Stimulated activated CD8-positive, alpha-beta memory T cell treated with anti-CD3 and anti-CD28 coated beads, Interleukin-15, amount 100 ng/mL, for 48 hours (primary cell): Measurements from ENCODE around the gene FRRS1L.
"Not testable (repeated sequence)": the region's sequence is repeated elsewhere in the genome, so short reads cannot be mapped to it uniquely, and the experiment has no call there.

Experiments used
- DNase-seq, 2 donors: peaks; one replicate each; pipeline ENCODE4 v3.0.0-alpha.2; 2020; ENCODE audit warnings: low read depth in 2 of 2

FRRS1L gene

GRCh38 chr9:109132567-109133021, 34.5 kb downstream of the FRRS1L start:
- no peak for DNase-seq

DNA sequence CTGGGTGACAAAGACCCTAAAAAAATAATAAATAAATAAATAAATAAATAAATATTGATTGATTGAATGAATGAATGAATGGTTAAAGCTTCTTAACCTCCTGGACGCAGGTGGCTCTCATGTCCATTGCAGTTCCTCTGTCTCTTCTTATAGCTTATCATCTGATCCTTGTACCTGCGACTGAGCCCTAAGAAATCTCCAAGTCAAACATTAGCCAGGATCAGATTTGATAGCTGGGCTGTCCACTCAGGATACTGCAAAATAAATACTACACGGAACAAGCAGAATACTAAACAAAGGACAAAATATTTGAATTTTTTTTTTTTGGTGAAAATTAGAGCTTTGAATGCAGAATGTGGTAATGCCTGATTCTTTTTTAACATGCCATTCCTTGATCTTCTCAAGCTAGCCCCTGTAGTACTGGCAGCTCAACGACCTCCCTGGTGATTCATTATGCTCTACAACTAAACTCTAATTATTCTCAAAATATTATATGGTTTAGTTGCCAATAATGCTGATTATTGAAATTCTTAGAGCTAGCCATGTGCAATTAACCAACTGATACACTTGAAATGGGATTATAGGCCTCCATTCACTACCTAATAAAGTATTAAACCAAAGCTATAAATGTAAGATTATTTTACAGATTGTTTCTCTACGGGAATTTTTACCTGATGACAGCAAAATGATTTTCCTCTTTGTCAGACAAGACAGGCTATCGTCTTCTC, 37.4 kb downstream of the FRRS1L start:
- DNase-seq, result no peak

- DNase-seq, result not testable (repeated sequence)
Measured at GRCh38 chr9:109126671-109127070, 40.4 kb downstream of the FRRS1L start.

GRCh38 chr9:109124121-109124520, 42.9 kb downstream of the FRRS1L start:
- no peak for DNase-seq

GRCh38 chr9:109122726-109123621, 44.1 kb downstream of the FRRS1L start:
- no peak for DNase-seq

GRCh38 chr9:109121232-109121796, 45.7 kb downstream of the FRRS1L start:
- no peak for DNase-seq

- DNase-seq, result no peak
Measured at GRCh38 chr9:109120204-109120789, 46.8 kb downstream of the FRRS1L start.

- DNase-seq, result peak; percentile 90 to 93
Measured at GRCh38 chr9:109119439-109120203, 47.4 kb downstream of the FRRS1L start, which contains the start of gene TMEM245. Gene TMEM245, minus strand, starts transcription at chr9:109119947. Its CDS starts 34 bp downstream, at chr9:109119913.

DNA sequence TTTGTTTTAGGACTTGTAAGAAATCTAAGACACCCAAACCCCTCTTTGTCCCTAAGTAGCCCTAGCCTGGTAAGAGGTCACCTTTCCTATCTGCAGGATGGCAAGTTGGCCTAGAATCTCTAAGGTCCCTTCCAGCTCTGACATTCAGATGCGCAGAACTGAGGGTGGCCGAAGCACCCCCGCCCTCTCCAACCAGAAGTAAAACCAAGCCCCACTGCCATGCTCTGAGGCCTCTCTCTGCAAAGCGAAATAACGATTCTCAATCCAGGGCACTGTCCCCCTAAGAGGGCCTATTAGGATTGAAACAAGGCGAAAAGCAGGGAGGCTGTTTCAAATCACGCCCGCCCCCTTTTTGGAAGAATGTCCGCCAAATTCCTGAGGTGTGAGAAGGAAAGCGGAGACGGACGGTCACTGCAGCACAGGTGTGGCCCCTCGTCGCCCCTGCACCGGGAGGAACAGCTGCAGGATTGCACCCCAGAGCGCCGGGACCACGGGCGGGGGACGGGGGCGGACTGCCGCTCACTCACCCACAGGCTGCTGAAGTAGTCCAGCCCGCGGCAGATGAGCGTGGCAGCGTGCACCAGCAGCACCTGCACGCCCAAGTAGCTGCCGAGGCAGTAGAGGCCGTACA, 48.1 kb downstream of the FRRS1L start:
- DNase-seq, result no peak

DNA sequence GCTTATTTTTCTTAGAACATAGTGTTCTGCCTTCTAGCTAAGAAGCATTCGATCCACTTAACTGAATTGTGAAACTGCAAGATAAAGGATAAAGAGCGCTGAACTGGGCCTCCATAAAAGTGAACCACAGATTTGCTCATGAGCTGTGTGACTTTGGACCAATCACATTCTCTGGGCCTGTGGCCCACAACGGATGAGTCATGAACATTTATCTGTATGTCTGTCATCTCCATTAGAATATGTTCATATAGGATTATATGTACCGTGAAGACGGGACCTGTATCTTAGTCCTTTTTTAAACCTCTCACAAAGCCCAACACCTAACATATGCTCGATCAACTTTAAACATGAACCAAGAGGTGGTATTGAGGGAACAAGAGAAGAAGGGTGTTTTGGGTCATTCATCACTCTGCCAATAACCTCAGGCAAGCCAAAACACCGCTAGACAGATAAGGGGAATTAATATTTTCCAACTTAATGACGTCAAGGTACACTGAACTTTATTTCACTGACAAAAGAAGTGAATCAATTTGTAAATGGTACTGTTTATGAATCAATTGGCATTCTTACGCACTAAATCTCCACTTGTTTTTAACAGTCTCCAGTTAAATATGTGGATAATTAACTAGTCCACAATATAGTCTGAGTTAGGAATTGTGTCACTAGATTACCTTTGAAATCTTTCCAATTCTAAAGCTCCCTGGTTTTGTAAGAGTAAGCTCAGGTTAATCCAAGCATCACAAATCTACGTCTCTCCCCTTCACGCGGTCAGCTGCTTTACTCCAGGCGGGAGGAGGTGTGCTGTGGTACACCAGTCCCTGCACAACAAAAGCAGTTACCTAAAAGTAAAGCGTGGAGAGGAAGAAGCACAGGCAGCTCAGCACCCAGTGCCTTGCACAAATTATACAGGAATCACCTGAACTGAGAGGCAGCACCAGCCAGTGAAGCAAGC, 48.9 kb downstream of the FRRS1L start:
- DNase-seq, result peak in 1 of 2 donors; percentile 45

DNA sequence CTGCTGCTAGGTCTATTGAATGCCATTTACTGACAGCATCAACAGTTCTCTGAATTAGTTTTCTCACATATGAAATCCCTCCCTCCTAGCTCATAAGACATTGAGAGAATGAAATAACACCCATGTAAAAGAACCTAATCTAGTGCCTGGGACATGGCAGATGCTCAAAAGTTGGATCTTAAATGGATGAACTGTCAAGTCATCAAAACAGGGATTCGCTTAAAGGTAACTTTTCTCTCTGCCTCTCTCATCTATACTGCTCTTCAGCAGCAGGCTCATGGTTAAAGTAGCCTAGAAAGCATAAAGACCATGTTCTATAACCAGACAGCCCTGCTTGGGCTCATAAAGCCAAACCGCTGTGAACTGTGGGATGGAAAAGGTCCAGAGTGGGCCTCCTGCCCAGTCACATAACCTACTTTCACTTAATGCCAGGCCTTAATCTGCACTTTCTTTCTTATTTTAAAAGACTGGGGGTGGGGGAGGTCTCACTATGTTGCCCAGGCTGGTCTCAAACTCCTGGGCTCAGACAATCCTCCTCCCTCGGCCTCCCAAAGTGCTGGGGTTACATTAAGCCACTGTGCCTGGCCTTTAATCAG, 51.0 kb downstream of the FRRS1L start:
- DNase-seq, result no peak

DNA sequence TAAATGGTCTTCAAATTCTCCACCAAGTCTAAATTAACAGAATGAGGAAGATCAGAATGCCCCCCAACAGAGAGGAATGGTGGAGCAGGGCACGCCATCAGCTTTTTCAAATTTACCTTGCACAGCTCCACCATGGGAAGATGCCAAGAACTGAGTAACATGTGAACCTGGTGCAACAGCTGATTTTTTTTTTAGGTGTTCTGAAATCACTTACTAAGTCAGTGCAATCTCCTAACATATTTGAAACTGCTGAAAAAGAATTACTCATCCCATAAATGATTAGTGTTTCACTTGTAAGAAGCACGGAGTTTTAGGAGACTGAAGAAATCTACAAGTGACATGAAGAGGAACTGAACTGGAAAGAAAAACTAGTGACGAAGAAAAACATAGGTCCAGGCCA, 52.4 kb downstream of the FRRS1L start:
- no peak for DNase-seq

GRCh38 chr9:109113892-109114609, 53.0 kb downstream of the FRRS1L start:
- DNase-seq, result no peak

- no peak for DNase-seq
Measured at GRCh38 chr9:109113254-109113653, 53.8 kb downstream of the FRRS1L start.

DNA sequence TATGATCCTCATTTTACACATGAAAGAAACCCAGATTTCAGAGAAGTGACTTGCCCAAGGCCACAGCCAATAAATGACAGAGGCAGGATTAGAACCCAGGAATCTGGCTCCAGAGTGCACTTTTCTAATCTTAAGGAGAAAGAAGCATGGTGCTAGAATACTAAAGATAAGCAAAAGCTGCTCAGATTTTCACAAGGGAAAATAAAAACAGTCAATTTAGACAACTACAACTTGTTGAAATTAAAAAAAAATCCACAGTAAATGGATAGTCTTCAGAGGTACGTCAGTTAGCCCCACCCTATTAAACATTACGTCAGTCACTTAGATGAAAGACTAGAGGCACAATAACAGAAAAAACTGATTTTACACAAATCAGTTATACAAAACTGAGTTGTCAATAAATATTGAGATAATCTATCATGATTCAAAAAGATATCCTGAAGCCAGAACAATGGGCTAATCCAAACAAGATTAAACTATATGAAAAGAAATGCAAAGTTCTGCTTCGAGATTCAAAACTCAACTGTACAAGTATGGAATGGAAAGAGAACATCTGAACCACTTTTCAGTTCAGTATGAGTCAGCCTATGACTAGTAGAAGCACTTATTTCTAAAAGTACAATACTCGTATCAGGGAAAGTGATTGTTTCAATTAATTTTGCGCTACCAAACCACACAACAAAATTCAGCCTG, 56.6 kb downstream of the FRRS1L start:
- no peak for DNase-seq

DNA sequence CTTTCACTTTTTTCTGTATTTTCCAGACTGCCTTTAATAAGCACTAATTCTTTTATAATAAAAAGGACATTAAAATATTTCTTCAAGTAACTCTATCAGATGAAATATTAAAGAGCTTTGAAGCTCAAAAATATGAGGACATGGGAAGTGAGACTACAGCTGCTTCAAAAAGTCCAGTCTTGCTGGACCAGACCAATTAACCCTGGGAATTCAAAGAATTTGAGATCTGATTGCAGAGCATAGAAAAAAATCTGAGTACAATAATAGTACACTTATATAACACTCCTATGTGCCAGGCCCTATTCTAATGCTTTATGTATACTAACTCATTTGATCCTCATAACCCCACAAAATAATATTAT, 57.1 kb downstream of the FRRS1L start:
- no peak for DNase-seq

DNA sequence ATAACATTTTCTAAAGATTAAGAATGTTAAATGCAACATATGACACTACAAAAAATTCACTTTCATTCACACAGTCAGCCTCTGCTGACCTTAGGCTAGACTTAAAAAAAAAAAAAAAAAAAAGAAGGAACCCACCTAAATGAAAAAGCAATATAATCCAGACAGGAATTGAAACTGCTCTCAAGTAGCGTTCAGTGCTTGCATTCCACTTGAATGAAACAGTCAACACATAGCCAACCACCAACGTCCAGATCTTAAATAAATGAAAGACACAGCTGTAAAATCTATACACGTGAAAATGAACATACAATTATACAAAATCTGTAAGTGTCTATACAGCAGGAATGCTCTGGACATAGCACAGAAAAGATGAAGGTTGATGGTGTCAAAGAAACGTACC, 58.7 kb downstream of the FRRS1L start:
- no peak for DNase-seq
